ENCODE measurements around the gene SLIT3. TPM values are rescaled to one million over a fixed set of nuclear protein-coding genes. Genes with fewer than 3 reads are reported as not detected.

Gene SLIT3
- total RNA-seq, 1 donor from 2014 or later, result 52.8 TPM

DNA sequence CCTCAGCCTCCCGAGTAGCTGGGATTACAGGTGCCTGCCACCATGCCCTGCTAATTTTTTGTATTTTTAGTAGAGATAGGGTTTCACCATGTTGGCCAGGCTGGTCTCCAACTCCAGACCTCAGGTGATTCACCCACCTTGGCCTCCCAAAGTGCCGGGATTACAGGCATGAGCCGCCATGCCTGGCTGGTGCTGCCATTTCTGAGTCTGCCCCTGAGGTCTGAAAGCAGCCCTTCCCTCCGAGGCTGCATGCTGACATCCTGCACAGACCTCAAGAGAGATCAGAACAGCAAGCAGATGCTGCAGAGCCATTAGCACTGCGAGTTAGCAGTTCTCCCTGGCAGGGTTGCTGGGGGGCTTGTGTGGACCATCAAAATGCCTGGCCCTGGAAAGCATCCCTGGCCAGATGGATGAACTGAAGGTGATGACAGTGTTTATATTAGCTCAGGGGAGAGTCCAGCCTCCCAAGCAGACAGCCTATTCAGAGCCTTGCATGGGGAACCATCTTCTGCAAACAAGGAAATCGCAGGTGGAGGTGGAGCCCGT is 545.3 kb downstream of the SLIT3 start:
- intact Hi-C loops (cut with DNase I), result no loop called here
- no peak overlapping the region for H3K4me3 ChIP-seq
- no peaks in the 10 kb centered on the region for H3K9me3 ChIP-seq
- H3K27me3 ChIP-seq, result no peaks in the 10 kb centered on the region
- H3K27ac ChIP-seq, result no peak overlapping the region
- DNase-seq (ENCODE audit: extremely low spot score in 2 of 2), result no peak
- H3K36me3 ChIP-seq, result peaks cover 0 to 12% of the 10 kb centered on the region in 2 donors
- TF ChIP-seq CTCF (IDR thresholded peaks at IDR 0.05) (no peak), POLR2AphosphoS5 (IDR thresholded peaks at IDR 0.05; ENCODE audit: insufficient read depth in 1 of 2, low read depth in 1 of 2) (no peak), POLR2A (IDR thresholded peaks at IDR 0.05) (no peak)
- H3K4me1 ChIP-seq, result no peaks in the 10 kb centered on the region

- no peak overlapping the region for H3K27ac ChIP-seq
- H3K4me1 ChIP-seq, result no peaks in the 10 kb centered on the region
- DNase-seq (ENCODE audit: extremely low spot score in 2 of 2), result peak; percentile 72 to 80
- no peaks in the 10 kb centered on the region for H3K27me3 ChIP-seq
- no peaks in the 10 kb centered on the region for H3K9me3 ChIP-seq
- no peak overlapping the region for H3K4me3 ChIP-seq
- intact Hi-C loops (cut with DNase I), result no loop called here
- peaks cover 0 to 12% of the 10 kb centered on the region in 2 donors for H3K36me3 ChIP-seq
- no peak for TF ChIP-seq CTCF (IDR thresholded peaks at IDR 0.05)
- no peak for TF ChIP-seq POLR2AphosphoS5 (IDR thresholded peaks at IDR 0.05; ENCODE audit: insufficient read depth in 1 of 2, low read depth in 1 of 2)
- no peak for TF ChIP-seq POLR2A (IDR thresholded peaks at IDR 0.05)
Observed at GRCh38 chr5:168753691-168754254, 547.2 kb downstream of the SLIT3 start.

GRCh38 chr5:168752416-168753190 is 548.3 kb downstream of the SLIT3 start:
- intact Hi-C loops (cut with DNase I), result no loop called here
- H3K4me3 ChIP-seq, result no peak overlapping the region
- H3K9me3 ChIP-seq, result no peaks in the 10 kb centered on the region
- H3K4me1 ChIP-seq, result no peaks in the 10 kb centered on the region
- H3K27ac ChIP-seq, result no peak overlapping the region
- no peaks in the 10 kb centered on the region for H3K27me3 ChIP-seq
- H3K36me3 ChIP-seq, result peaks cover 0 to 12% of the 10 kb centered on the region in 2 donors
- TF ChIP-seq POLR2A (IDR thresholded peaks at IDR 0.05) (no peak), POLR2AphosphoS5 (IDR thresholded peaks at IDR 0.05; ENCODE audit: insufficient read depth in 1 of 2, low read depth in 1 of 2) (no peak), CTCF (IDR thresholded peaks at IDR 0.05) (no peak)
- peak; percentile 65 to 67 for DNase-seq (ENCODE audit: extremely low spot score in 2 of 2)

DNA sequence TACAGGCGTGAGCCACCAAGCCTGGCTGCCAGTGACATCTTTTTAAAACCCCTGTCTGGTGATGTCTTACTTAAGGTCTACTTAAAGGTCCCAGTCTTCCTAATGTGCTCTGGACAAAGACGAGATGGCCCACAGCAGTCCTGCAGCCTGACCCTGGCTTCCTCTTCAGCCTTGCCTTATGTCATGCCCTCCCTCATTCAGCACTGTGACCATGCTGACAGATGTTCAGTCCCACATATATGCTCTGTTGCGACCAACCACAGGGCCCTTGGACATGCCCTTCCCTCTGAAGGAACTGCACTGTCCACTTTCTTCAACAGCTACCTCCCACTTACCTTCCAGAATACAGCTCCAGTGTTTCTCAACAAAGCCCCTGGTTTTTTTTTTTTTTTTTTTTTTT is 548.9 kb downstream of the SLIT3 start:
- Histone ChIP-seq H3K27me3 (no peaks in the 10 kb centered on the region), H3K27ac (no peak overlapping the region), H3K4me1 (no peaks in the 10 kb centered on the region), H3K9me3 (no peaks in the 10 kb centered on the region), H3K36me3 (peaks cover 0 to 12% of the 10 kb centered on the region in 2 donors), H3K4me3 (no peak overlapping the region)
- intact Hi-C loops (cut with DNase I), result no loop called here
- DNase-seq (ENCODE audit: extremely low spot score in 2 of 2), result peak; percentile 40 to 64
- no peak for TF ChIP-seq CTCF (IDR thresholded peaks at IDR 0.05)
- no peak for TF ChIP-seq POLR2A (IDR thresholded peaks at IDR 0.05)
- TF ChIP-seq POLR2AphosphoS5 (IDR thresholded peaks at IDR 0.05; ENCODE audit: insufficient read depth in 1 of 2, low read depth in 1 of 2), result no peak

- no peak for TF ChIP-seq POLR2AphosphoS5 (IDR thresholded peaks at IDR 0.05; ENCODE audit: insufficient read depth in 1 of 2, low read depth in 1 of 2)
- TF ChIP-seq CTCF (IDR thresholded peaks at IDR 0.05), result no peak
- TF ChIP-seq POLR2A (IDR thresholded peaks at IDR 0.05), result no peak
- Histone ChIP-seq H3K27me3 (no peaks in the 10 kb centered on the region), H3K27ac (no peak overlapping the region), H3K4me3 (no peak overlapping the region), H3K4me1 (no peaks in the 10 kb centered on the region), H3K36me3 (peaks cover 0 to 13% of the 10 kb centered on the region in 2 donors), H3K9me3 (no peaks in the 10 kb centered on the region)
- peak; percentile 32 to 72 for DNase-seq (ENCODE audit: extremely low spot score in 2 of 2)
- intact Hi-C loops (cut with DNase I), result no loop called here
Observed at GRCh38 chr5:168750926-168751325, 550.0 kb downstream of the SLIT3 start.
